ENCODE data around the gene MCEE. TPM values are rescaled to one million over a fixed set of nuclear protein-coding genes. Genes with fewer than 3 reads are reported as not detected.
"Not testable (repeated sequence)": the region's sequence is repeated elsewhere in the genome, so short reads cannot be mapped to it uniquely, and the experiment has no call there.

MCEE gene
- polyA plus RNA-seq, 3 donors: 19.4 to 23.3 (median 22.5) TPM

GRCh38 chr2:71130905-71131244 lies 846 bp upstream of the MCEE start:
- 0% methylated on average over 4 of the region's 4 CpGs for WGBS, 3 donors
- no peak overlapping the region for H3K27ac ChIP-seq (ENCODE audit: low read depth, low read length)

DNA sequence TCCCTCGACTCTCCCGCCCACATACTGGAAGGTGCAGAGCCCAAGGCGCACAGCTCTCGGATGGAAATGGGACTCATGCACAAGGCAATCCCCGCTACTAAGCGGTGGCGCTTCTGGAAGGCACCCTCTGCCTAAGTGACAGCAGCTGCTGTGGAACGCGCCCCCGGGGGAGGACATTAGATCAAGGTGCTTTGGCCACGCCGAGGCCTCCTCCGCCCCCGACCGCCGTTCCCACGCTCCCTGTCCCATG lies 202 bp downstream of the MCEE start:
- peak overlapping the region; percentile 54 for H3K27ac ChIP-seq (ENCODE audit: low read depth, low read length)
- 0% methylated on average over 17 of the region's 17 CpGs for WGBS, 3 donors

- 1 to 2% (median 1%) methylated on average over 18 of the region's 18 CpGs for WGBS, 3 donors
- peak overlapping the region; percentile 54 for H3K27ac ChIP-seq (ENCODE audit: low read depth, low read length)
Observed at GRCh38 chr2:71129114-71129901, 721 bp downstream of the MCEE start.

DNA sequence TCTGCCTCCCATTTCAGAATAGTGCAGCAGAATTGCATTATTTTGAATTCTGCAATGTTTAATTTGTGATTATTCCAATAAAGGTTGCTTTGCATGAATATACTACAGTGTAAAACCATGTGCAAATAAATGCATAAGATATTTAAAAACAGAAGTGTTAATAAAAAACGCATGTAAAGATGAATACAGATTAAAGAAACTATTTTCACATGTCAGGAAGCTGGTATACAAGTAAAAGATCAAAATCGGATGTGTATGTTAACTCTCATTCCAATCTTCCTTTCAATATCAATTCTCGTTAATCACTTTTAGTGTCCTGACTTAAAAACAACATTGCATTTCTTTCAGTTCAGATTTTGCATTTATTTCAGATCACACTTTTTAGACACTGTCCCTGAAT lies 3.1 kb downstream of the MCEE start:
- H3K27ac ChIP-seq (ENCODE audit: low read depth, low read length): no peak overlapping the region
- 41 to 85% (median 74%) methylated on average over 3 of the region's 3 CpGs for WGBS, 3 donors

GRCh38 chr2:71125506-71126294 lies 4.3 kb downstream of the MCEE start:
- WGBS, 3 donors: 90 to 94% (median 93%) methylated on average over 7 of the region's 7 CpGs
- H3K27ac ChIP-seq (ENCODE audit: low read depth, low read length): no peak overlapping the region

DNA sequence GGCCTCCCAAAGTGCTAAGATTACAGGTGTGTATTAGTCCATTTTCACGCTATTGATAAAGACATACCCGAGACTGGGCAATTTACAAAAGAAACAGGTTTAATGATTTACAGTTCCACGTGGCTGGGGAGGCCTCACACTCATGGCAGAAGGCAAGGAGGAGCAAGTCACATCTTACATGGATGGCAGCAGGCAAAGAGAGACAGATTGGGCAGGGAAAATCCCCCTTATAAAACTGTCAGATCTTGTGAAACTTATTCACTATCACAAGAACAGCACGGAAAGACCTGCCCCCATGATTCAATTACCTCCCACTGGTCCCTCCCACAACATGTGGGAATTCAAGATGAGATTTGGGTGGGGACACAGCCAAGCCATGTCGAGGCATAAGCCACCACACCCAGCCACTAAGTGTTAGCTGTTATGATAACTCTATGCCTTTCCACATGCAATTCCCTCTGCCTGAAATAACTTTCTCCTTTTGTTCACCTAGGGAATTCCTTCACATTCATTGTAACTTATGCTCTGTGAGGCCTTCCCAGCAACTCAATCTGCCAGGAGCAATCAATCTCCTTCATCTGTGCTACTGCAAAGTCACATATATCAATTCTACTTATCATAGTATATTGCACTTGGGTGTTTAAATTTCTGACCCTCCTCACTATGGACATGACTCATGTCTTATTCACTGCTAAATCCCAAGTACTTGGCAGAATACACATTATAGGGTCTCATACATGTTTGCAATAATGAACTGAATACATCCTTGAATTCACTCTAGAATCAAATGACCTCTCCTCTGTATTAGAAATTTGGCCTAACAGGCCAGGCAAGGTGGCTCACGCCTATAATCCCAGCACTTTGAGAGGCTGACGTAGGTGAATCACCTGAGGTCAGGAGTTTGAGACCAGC lies 7.4 kb downstream of the MCEE start:
- no peak overlapping the region for H3K27ac ChIP-seq (ENCODE audit: low read depth, low read length)
- 78 to 89% (median 89%) methylated on average over 7 of the region's 7 CpGs for WGBS, 3 donors

GRCh38 chr2:71121479-71121878 lies 8.6 kb downstream of the MCEE start:
- 88 to 100% (median 98%) methylated on average over 1 of the region's 1 CpG for WGBS, 3 donors

GRCh38 chr2:71120195-71120594 lies 9.8 kb downstream of the MCEE start:
- WGBS, 3 donors: 76 to 88% (median 88%) methylated on average over 6 of the region's 6 CpGs

More at GRCh38 chr2:71121479-71121878, 8.6 kb downstream of the MCEE start:
- H3K27ac ChIP-seq (ENCODE audit: low read depth, low read length): no peak overlapping the region

GRCh38 chr2:71117063-71117462 lies 13.0 kb downstream of the MCEE start:
- H3K27ac ChIP-seq (ENCODE audit: low read depth, low read length): no peak overlapping the region

More at GRCh38 chr2:71120195-71120594, 9.8 kb downstream of the MCEE start:
- H3K27ac ChIP-seq (ENCODE audit: low read depth, low read length): no peak overlapping the region

- H3K27ac ChIP-seq (ENCODE audit: low read depth, low read length): no peak overlapping the region
- WGBS, 3 donors: 88 to 96% (median 94%) methylated on average over 1 of the region's 1 CpG
Observed at GRCh38 chr2:71113843-71114242, 16.2 kb downstream of the MCEE start.

GRCh38 chr2:71108091-71108490 lies 21.9 kb downstream of the MCEE start:
- 87 to 89% (median 88%) methylated on average over 2 of the region's 2 CpGs for WGBS, 3 donors
- no peak overlapping the region for H3K27ac ChIP-seq (ENCODE audit: low read depth, low read length)

DNA sequence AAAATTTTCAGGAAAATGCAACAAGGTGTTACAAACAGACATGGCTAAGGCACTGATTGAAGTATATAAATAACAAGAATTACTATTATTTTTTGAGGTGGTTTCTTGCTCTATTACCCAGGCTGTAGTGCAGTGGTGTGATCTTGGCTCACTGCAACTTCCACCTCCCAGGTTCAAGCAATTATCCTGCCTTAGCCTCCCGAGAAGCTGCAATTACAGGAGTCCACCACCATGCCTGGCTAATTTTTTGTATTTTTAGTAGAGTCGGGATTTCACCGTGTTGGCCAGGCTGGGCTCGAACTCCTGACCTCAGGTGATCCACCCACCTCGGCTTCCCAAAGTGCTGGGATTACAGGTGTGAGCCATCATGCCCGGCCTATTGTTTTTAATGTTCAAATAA lies 23.6 kb downstream of the MCEE start:
- H3K27ac ChIP-seq (ENCODE audit: low read depth, low read length): not testable (repeated sequence)
- 75 to 85% (median 80%) methylated on average over 6 of the region's 6 CpGs for WGBS, 3 donors

- H3K27ac ChIP-seq (ENCODE audit: low read depth, low read length): no peak overlapping the region
- WGBS, 3 donors: 84 to 95% (median 86%) methylated on average over 5 of the region's 5 CpGs
Observed at GRCh38 chr2:71103809-71104208, 26.2 kb downstream of the MCEE start.

DNA sequence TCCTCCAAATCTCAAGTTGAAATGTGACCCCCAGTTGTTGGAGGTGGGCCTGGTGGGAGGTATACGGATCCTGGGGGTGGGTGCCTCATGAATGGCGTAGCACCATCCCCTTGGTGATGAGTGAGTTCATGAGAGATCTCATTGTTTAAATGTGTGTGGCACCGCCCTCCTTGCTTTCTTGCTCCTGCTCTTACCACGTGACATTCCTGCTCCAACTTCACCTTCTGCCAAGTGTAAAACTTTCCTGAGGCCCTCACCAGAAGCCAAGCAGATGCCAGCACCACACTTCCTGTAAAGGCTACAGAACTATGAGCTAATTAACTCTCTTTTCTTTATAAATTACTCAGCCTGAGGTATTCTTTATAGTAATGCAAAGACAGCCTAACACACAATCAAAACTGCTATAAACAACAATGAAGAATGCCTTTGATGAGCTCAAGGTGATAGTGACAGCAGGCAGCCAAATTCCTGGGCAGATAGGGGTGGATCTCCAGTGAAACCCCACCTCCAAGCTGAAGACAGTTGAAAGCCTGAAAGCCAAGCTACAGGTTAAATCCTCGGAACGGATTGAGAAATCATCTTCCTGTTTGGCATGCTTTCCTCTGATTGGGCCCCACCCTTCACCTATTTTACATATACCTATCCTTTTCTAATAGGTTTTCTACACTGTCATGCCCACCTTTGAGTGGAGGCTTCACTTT lies 26.9 kb downstream of the MCEE start:
- no peak overlapping the region for H3K27ac ChIP-seq (ENCODE audit: low read depth, low read length)
- 49 to 67% (median 66%) methylated on average over 6 of the region's 6 CpGs for whole genome bisulfite sequencing, 3 donors

GRCh38 chr2:71101656-71102055 lies 28.4 kb downstream of the MCEE start:
- 21 to 34% (median 32%) methylated on average over 2 of the region's 2 CpGs for WGBS, 3 donors
- H3K27ac ChIP-seq (ENCODE audit: low read depth, low read length): no peak overlapping the region

DNA sequence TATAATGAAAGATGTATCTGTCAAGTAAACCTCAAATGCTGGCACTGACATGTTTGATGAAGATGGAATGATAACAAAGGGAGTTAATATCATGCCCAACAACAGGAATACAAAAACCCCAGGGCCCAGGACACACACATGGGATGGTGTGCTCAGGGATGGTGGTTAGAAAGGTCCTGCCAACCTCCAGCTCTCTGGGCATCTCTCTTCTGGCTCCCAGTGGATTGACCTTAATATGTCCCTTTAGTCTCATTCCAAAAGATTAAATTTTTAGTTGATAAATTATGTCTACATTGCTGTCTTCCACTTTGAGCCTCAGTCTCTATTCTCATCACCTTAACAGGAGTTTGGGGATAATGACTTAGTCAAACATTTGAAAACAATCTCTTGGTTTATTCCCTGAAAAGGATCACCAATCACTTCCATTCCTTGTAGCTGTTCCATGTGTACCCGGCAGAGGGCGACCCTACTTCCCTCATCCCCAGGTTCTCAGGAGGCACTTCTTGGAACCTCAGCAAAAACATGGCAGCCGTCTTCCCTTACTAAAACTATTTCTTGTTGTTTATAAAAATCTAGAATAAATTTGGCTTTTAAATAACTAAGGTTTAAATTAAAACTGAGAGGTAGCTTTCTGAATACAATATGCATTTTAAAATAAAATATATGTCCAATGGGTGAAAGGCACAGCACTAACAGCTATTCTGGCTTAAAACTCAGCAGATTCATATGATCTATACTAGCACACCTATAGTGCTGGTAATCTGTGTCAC lies 29.6 kb downstream of the MCEE start:
- H3K27ac ChIP-seq (ENCODE audit: low read depth, low read length): no peak overlapping the region
- 5 to 11% (median 11%) methylated on average over 3 of the region's 3 CpGs for WGBS, 3 donors

GRCh38 chr2:71092491-71093260 lies 37.4 kb downstream of the MCEE start:
- 88 to 90% (median 90%) methylated on average over 33 of the region's 33 CpGs for WGBS, 3 donors
- not testable (repeated sequence) for H3K27ac ChIP-seq (ENCODE audit: low read depth, low read length)

Measured in adipose tissue (tissue), 3 donors.